SU-DHL-6 (cell line): Measurements from ENCODE around the gene TEX22.

Source experiments
- H2AFZ ChIP-seq: fragments of 200-600 bp; sonication (generic); 2 replicates; pipeline ENCODE4 v1.6.1; 2014; ENCODE audit warnings: low read depth, mild to moderate bottlenecking, moderate library complexity, mixed read lengths, antibody characterized with exemption, low read length; ENCODE audit not compliant: severe bottlenecking
- H3F3A ChIP-seq: fragments of 200-600 bp; shearing (Covaris generic); 2 replicates; pipeline ENCODE4 v1.6.0; 2016; ENCODE audit warnings: antibody characterized with exemption, mild to moderate bottlenecking; ENCODE audit not compliant: insufficient read depth
- H3K27ac ChIP-seq: fragments of 200-600 bp; sonication (generic); 2 replicates; pipeline ENCODE4 v1.5.1; 2016; ENCODE audit warnings: low read depth, mild to moderate bottlenecking, low read length, moderate library complexity, mixed read lengths
- H3K27me3 ChIP-seq: fragments of 200-600 bp; sonication (generic), shearing (Covaris generic); 2 replicates; pipeline ENCODE4 v1.6.0; 2014; ENCODE audit warnings: mild to moderate bottlenecking, low read length
- H3K36me3 ChIP-seq: fragments of 200-600 bp; sonication (generic); 2 replicates; pipeline ENCODE4 v1.6.1; 2014; ENCODE audit warnings: mild to moderate bottlenecking, low read length, mixed read lengths
- H3K4me2 ChIP-seq: fragments of 300-600, 200-600 bp; shearing (Covaris generic), sonication (generic); 2 replicates; pipeline ENCODE4 v1.6.0; 2014; ENCODE audit warnings: low read length, low read depth, mild to moderate bottlenecking; ENCODE audit not compliant: poor library complexity, severe bottlenecking
- H3K4me3 ChIP-seq: fragments of 200-600 bp; sonication (generic); 2 replicates; pipeline ENCODE4 v1.5.1; 2014; ENCODE audit warnings: antibody characterized with exemption, low read length, mild to moderate bottlenecking, mixed read lengths; ENCODE audit not compliant: insufficient read depth, poor library complexity, severe bottlenecking
- H3K79me2 ChIP-seq: fragments of 200-600 bp; sonication (generic); 2 replicates; pipeline ENCODE4 v1.6.1; 2014; ENCODE audit warnings: mild to moderate bottlenecking, low read length, moderate library complexity; ENCODE audit not compliant: insufficient read depth
- H3K9ac ChIP-seq: fragments of 200-600 bp; sonication (generic); 2 replicates; pipeline ENCODE4 v1.7.0; 2014; ENCODE audit warnings: mild to moderate bottlenecking, low read length
- H3K9me2 ChIP-seq: fragments of 200-600 bp; sonication (generic); replicated peaks from 2 replicates; pipeline ENCODE4 v1.6.1; 2014; ENCODE audit warnings: low read length; ENCODE audit not compliant: insufficient read depth
- H3K9me3 ChIP-seq: fragments of 200-600 bp; sonication (generic); 2 replicates; pipeline ENCODE4 v1.6.1; 2014; ENCODE audit warnings: low read length, mixed read lengths; ENCODE audit not compliant: insufficient read depth
- H4K20me1 ChIP-seq: fragments of 200-600 bp; sonication (generic); 2 replicates; pipeline ENCODE4 v1.6.1; 2014; ENCODE audit warnings: low read depth, mild to moderate bottlenecking, antibody characterized with exemption, low read length, moderate library complexity, mixed read lengths
- EZH2phosphoT487 ChIP-seq: fragments of 200-600 bp; sonication (generic), shearing (Covaris generic); conservative IDR thresholded peaks from 2 replicates; pipeline ENCODE4 v1.6.1; 2018; ENCODE audit warnings: mild to moderate bottlenecking, antibody characterized with exemption, low read length, moderate library complexity, mixed read lengths
- TF ChIP-seq, protein P1 (sequence below): fragments of 200-600 bp; sonication (generic); IDR thresholded peaks from one replicate; pipeline ENCODE4 v1.5.1; 2017; ENCODE audit warnings: antibody characterized with exemption, mild to moderate bottlenecking, low read length, moderate library complexity; ENCODE audit not compliant: insufficient read depth, poor library complexity, severe bottlenecking

The TEX22 gene

DNA sequence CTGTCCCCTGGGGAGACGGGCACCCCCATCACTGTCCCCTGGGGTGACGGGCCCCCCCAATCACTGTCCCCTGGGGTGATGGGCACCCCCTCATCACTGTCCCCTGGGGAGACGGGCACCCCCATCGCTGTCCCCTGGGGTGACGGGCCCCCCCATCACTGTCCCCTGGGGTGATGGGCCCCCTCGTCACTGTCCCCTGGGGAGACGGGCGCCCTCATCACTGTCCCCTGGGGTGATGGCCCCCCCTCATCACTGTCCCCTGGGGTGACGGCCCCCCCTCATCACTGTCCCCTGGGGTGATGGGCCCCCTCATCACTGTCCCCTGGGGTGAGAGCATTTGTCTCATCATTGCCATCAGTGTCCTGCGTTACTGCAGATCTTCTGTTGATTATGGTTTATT is 45.2 kb upstream of the TEX22 start:
- Histone ChIP-seq H3K27ac (no peak overlapping the region), H3K36me3 (no peaks in the 10 kb centered on the region), H3F3A (no peaks in the 10 kb centered on the region), H3K4me3 (no peak overlapping the region), H3K79me2 (no peaks in the 10 kb centered on the region), H2AFZ (no peak overlapping the region), H3K4me2 (no peak overlapping the region), H3K9me3 (no peaks in the 10 kb centered on the region), H4K20me1 (no peaks in the 10 kb centered on the region), H3K9me2 (no peaks in the 10 kb centered on the region), H3K9ac (no peak overlapping the region), H3K27me3 (no peaks in the 10 kb centered on the region)
- TF ChIP-seq, protein P1, sequence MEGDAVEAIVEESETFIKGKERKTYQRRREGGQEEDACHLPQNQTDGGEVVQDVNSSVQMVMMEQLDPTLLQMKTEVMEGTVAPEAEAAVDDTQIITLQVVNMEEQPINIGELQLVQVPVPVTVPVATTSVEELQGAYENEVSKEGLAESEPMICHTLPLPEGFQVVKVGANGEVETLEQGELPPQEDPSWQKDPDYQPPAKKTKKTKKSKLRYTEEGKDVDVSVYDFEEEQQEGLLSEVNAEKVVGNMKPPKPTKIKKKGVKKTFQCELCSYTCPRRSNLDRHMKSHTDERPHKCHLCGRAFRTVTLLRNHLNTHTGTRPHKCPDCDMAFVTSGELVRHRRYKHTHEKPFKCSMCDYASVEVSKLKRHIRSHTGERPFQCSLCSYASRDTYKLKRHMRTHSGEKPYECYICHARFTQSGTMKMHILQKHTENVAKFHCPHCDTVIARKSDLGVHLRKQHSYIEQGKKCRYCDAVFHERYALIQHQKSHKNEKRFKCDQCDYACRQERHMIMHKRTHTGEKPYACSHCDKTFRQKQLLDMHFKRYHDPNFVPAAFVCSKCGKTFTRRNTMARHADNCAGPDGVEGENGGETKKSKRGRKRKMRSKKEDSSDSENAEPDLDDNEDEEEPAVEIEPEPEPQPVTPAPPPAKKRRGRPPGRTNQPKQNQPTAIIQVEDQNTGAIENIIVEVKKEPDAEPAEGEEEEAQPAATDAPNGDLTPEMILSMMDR: no peak
- no peak for TF ChIP-seq EZH2phosphoT487

DNA sequence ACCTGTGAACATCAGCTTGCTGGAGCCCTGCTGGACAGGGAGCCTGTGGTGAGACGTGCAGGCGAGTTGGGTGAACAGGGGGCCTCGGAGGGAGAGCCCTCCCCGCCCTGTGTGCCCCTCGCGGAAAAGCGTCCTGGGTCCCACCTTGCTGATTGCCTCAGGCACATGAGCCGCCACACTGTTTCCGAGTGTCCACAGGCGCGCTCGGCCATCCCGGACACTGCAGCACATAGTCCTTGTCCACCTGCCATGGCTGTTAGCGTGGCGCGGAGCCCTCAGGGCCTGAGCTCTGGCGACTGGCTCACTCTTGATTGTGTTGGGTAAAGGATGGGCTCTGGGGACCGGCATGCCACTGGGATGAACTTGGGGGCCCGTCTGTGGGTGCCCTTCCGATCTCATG is 43.8 kb upstream of the TEX22 start:
- Histone ChIP-seq H3K4me2 (no peak overlapping the region), H3K27ac (no peak overlapping the region)
- TF ChIP-seq EZH2phosphoT487: no peak
- TF ChIP-seq, protein P1: no peak

DNA sequence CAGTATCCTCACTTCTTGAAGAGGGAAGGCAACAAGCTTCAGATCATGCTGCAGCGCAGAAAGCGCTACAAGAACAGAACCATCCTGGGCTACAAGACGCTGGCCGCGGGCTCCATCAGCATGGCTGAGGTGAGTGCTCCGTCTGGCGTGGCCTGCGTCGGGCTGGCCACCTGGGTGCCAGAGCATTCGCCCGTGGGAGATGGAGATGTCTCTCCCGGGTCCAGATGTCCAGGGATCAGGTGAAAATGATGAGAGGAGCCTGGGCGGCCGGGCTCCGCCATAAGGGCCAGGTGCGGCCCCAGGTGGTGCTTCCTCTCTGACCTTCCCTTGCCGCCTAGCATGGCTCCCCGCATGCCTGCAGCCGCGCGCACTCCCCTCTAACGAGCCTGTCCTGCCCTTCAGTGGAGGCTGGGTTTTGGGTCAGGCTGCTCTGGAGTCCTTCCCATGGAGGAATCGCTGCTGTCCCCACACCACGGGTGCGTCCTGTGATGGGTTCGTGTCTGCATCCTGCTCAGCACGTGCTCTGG is 43.2 kb upstream of the TEX22 start:
- no peak overlapping the region for H3K9ac ChIP-seq
- TF ChIP-seq, protein P1: no peak
- no peak for TF ChIP-seq EZH2phosphoT487
- no peaks in the 10 kb centered on the region for H3K27me3 ChIP-seq
- H3K4me2 ChIP-seq: no peak overlapping the region
- H3K9me2 ChIP-seq: no peaks in the 10 kb centered on the region
- H3F3A ChIP-seq: no peaks in the 10 kb centered on the region
- H3K79me2 ChIP-seq: no peaks in the 10 kb centered on the region
- no peak overlapping the region for H3K4me3 ChIP-seq
- no peak overlapping the region for H2AFZ ChIP-seq
- no peaks in the 10 kb centered on the region for H3K9me3 ChIP-seq
- H3K36me3 ChIP-seq: no peaks in the 10 kb centered on the region
- no peaks in the 10 kb centered on the region for H4K20me1 ChIP-seq
- no peak overlapping the region for H3K27ac ChIP-seq

More for the DNA sequence above, 43.8 kb upstream of the TEX22 start:
- Histone ChIP-seq H3K9me3 (no peaks in the 10 kb centered on the region), H3K4me3 (no peak overlapping the region), H4K20me1 (no peaks in the 10 kb centered on the region), H3K79me2 (no peaks in the 10 kb centered on the region), H3K36me3 (no peaks in the 10 kb centered on the region), H3F3A (no peaks in the 10 kb centered on the region), H3K27me3 (no peaks in the 10 kb centered on the region), H3K9ac (no peak overlapping the region), H3K9me2 (no peaks in the 10 kb centered on the region), H2AFZ (no peak overlapping the region)
